Liver (tissue), 2 donors: ENCODE results near the gene ZNF18.

Experiments used
- FOXA1 ChIP-seq: IDR thresholded peaks from 2 replicates; pipeline ENCODE4 v1.6.1; 2016; ENCODE audit warnings: antibody characterized with exemption
- YY1 ChIP-seq: IDR thresholded peaks from 2 replicates; pipeline ENCODE4 v1.6.1; 2016; ENCODE audit warnings: antibody characterized with exemption, mild to moderate bottlenecking
- TF ChIP-seq, protein P1 (sequence below): fragments of 150-350 bp; IDR thresholded peaks from 2 replicates; pipeline ENCODE4 v1.5.1; 2017; ENCODE audit warnings: improper control_type of control experiment, low read depth, low read length; ENCODE audit not compliant: missing input control
- TF ChIP-seq, protein P2 (sequence below): IDR thresholded peaks from 2 replicates; pipeline ENCODE4 v1.6.1; 2016; ENCODE audit warnings: antibody characterized with exemption, mild to moderate bottlenecking
- TF ChIP-seq, protein P3 (sequence below): IDR thresholded peaks from 2 replicates; pipeline ENCODE4 v1.6.1; 2016; ENCODE audit warnings: antibody characterized with exemption
- donor health status: healthy.

DNA sequence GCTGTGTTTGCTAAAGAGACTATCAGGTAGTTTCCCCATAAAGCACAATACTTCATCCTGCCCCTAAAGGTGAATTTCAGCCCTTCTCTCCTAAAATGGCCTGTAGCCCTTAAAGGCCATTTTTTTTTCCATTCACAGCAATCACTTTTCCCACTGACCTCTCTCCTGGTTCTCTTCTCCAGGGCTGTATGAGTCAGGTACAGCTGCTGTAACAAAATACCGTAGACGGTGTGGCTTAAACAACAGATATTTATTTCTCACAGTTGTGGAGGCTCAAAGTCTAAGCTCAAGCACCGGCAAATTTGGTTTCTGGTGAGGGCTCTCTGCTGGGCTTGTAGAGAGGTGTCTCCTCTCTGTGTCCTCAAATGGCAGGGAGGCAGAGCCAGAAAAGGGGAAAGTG, 44.7 kb downstream of the ZNF18 start:
- TF ChIP-seq, protein P1, sequence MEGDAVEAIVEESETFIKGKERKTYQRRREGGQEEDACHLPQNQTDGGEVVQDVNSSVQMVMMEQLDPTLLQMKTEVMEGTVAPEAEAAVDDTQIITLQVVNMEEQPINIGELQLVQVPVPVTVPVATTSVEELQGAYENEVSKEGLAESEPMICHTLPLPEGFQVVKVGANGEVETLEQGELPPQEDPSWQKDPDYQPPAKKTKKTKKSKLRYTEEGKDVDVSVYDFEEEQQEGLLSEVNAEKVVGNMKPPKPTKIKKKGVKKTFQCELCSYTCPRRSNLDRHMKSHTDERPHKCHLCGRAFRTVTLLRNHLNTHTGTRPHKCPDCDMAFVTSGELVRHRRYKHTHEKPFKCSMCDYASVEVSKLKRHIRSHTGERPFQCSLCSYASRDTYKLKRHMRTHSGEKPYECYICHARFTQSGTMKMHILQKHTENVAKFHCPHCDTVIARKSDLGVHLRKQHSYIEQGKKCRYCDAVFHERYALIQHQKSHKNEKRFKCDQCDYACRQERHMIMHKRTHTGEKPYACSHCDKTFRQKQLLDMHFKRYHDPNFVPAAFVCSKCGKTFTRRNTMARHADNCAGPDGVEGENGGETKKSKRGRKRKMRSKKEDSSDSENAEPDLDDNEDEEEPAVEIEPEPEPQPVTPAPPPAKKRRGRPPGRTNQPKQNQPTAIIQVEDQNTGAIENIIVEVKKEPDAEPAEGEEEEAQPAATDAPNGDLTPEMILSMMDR, result no peak
- TF ChIP-seq, protein P2, sequence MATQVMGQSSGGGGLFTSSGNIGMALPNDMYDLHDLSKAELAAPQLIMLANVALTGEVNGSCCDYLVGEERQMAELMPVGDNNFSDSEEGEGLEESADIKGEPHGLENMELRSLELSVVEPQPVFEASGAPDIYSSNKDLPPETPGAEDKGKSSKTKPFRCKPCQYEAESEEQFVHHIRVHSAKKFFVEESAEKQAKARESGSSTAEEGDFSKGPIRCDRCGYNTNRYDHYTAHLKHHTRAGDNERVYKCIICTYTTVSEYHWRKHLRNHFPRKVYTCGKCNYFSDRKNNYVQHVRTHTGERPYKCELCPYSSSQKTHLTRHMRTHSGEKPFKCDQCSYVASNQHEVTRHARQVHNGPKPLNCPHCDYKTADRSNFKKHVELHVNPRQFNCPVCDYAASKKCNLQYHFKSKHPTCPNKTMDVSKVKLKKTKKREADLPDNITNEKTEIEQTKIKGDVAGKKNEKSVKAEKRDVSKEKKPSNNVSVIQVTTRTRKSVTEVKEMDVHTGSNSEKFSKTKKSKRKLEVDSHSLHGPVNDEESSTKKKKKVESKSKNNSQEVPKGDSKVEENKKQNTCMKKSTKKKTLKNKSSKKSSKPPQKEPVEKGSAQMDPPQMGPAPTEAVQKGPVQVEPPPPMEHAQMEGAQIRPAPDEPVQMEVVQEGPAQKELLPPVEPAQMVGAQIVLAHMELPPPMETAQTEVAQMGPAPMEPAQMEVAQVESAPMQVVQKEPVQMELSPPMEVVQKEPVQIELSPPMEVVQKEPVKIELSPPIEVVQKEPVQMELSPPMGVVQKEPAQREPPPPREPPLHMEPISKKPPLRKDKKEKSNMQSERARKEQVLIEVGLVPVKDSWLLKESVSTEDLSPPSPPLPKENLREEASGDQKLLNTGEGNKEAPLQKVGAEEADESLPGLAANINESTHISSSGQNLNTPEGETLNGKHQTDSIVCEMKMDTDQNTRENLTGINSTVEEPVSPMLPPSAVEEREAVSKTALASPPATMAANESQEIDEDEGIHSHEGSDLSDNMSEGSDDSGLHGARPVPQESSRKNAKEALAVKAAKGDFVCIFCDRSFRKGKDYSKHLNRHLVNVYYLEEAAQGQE, result no peak
- TF ChIP-seq FOXA1 (no peak), YY1 (no peak)
- TF ChIP-seq, protein P3, sequence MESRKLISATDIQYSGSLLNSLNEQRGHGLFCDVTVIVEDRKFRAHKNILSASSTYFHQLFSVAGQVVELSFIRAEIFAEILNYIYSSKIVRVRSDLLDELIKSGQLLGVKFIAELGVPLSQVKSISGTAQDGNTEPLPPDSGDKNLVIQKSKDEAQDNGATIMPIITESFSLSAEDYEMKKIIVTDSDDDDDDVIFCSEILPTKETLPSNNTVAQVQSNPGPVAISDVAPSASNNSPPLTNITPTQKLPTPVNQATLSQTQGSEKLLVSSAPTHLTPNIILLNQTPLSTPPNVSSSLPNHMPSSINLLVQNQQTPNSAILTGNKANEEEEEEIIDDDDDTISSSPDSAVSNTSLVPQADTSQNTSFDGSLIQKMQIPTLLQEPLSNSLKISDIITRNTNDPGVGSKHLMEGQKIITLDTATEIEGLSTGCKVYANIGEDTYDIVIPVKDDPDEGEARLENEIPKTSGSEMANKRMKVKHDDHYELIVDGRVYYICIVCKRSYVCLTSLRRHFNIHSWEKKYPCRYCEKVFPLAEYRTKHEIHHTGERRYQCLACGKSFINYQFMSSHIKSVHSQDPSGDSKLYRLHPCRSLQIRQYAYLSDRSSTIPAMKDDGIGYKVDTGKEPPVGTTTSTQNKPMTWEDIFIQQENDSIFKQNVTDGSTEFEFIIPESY, result no peak
